Measurements from ENCODE around the gene STMN3. TPM values are rescaled to one million over a fixed set of nuclear protein-coding genes. Genes with fewer than 3 reads are reported as not detected.
"Not testable (repeated sequence)": the region's sequence is repeated elsewhere in the genome, so short reads cannot be mapped to it uniquely, and the experiment has no call there.

The STMN3 gene
- polyA plus RNA-seq, 1 donor: 22.7 TPM

DNA sequence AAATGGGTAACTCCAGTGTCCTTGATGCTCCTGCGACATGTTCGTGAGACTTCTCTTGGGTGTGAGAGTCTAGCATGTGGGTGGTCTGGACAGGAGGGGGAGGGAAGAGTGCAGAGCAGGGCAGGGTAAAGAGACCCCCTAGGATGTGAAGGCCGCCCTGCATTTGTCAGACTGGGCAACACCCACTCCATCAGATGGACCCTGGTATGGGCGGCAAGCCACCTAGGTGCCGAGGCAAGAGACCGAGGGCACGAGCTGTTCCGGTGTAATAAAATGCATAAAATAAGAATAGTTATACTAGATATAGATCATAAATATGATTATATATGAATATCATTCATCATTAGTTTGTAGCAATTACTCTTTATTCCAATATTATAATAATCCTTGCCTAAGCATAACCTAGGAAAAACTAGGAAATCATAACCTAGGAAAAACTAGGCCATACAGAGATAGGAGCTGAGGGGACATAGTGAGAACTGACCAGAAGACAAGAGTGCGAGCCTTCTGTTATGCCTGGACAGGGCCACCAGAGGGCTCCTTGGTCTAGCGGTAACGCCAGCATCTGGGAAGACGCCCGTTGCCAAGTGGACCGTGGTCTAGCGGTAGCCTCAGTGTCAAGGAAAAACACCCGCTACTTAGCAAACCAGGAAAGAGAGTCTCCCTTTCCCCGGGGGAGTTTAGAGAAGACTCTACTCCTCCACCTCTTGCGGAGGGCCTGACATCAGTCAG lies 39.2 kb downstream of the STMN3 start:
- DNase-seq: not testable (repeated sequence)

DNA sequence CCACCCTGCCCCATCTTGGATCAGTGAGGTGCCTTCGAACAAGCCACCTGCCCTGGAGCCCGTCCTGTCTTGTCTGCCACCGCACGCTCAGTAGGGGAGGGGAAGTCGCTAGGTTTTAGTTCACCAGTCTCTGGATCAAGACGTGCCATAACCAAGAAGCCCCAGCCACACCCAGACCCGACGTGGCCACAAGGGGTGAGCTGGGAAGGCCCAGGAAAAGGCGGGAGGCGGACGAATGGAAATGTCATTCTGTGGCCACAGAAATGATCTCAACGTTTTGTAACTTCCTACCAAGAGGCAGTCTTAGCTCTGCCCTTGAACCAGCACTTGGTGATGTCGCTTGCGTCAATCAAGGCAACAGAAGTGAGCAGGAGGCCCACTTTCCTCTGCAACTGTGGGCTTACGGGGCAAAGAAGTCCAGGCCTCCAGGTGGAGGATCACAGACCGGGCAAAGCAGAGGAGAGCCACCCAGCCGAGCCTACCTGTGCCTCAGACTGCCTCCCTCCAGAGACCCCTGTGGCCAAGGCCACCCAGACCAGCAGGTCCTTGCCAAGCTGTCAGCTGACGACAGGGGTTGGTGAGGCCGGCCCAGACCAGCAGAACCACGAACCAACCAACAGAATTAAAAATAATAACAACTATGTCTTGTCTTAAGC lies 40.8 kb downstream of the STMN3 start:
- DNase-seq: no peak

DNA sequence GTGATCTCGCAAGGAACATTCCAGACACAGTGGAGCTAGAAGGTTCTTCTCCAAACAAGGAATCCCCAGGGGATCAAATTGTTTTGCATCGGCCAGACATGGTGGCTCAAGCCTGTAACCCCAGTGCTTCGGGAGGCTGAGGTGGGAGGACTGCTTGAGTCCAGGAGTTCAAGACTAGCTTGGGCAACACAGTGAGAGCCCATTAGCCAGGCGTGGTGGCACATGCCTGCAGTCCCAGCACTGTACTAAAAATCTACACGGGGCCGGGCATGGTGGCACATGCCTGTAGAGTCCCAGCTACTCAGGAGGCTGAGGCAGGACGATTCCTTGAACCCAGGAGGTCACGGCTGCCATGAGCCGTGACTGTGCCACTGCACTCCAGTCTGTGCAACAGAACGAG lies 41.6 kb downstream of the STMN3 start:
- DNase-seq: no peak

DNA sequence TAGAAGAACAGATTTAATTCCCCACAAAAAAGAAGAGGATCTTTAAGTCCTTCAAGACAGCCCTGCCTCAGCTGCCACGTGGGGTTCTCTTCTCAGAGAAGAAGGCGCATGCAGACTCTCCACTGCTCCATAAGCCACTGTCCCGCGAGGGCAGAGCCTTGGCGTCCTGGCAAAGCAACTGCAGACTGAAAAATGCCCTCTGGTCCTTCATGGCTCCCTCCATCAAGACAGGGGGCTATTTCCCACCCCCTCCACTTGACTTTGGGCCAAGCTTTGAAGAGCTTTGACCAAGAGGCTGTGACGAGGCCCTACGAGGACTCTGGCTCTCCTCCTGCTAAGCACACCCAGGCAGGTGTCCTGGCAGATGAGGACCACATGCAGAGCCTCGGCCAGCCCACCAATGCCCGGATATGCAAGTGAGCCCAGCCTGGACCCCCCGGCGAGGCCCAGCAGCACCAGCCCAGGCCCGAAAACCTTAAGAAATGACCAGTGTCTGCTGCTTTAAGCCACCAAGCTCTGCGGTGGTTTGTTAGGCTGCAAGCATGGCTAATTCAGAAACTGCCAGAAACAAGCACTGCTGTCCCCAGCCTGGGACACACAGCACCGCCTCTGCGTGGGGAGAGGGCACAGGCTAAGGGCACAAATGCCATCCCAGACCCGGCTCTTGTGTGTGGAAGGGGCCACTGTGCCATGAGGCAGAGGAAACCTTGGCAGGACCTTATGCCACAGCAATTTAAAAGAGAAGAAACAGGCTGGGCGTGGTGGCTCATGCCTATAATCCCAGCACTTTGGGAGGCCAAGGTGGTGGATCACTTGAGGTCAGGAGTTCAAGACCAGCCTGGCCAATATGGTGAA lies 42.4 kb downstream of the STMN3 start:
- no peak for DNase-seq

DNA sequence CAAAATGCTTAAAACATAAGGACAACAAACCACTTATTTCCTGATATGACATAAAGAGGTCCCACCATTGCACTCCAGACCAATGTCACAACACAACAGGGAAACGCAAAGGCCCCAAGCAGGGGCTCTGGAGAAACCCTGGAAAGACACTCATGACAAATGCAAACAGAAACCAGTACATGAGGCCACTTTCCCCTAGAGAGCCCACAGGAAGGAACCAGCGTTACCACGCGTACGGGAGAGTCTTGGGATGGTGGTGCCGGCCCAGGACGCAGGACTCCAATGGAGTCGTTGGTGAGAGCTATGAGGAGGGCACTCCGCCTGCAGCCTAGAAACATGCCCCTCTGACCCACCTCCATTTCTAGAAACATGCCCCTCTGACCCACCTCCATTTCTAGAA lies 46.5 kb downstream of the STMN3 start:
- no peak for DNase-seq

DNA sequence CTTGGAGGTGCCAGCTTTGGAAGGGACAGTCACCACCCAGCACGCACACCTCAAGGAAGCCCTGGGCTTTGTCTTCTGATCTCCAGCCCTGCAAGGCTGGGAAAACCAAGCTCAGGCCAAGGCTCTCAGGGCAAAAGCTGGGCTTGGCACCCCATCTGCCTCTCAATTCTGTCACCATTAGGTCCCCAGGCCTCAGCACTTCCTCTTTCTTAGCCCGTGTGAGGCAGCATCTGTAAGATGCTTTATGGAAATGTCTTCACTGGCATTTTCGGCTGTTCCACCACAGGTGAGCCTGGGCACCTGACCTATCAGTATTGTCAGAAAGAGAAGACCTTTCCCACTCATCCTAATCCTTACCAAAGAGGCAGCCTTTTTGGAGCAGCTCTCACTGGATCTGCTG lies 50.9 kb downstream of the STMN3 start:
- DNase-seq: no peak

DNA sequence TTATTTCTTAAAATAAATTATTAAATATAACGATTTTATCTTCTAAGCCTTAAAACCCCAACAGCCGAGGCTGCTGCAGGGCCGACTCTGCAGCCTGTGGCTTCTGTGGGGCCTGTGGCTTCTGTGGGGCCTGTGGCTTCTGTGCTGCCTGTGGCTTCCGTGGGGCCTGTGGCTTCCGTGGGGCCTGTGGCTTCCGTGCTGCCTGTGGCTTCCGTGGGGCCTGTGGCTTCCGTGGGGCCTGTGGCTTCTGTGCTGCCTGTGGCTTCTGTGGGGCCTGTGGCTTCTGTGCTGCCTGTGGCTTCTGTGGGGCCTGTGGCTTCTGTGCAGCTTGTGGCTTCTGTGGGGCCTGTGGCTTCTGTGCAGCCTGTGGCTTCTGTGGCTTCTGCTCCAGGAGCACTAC lies 51.5 kb downstream of the STMN3 start:
- DNase-seq: not testable (repeated sequence)

DNA sequence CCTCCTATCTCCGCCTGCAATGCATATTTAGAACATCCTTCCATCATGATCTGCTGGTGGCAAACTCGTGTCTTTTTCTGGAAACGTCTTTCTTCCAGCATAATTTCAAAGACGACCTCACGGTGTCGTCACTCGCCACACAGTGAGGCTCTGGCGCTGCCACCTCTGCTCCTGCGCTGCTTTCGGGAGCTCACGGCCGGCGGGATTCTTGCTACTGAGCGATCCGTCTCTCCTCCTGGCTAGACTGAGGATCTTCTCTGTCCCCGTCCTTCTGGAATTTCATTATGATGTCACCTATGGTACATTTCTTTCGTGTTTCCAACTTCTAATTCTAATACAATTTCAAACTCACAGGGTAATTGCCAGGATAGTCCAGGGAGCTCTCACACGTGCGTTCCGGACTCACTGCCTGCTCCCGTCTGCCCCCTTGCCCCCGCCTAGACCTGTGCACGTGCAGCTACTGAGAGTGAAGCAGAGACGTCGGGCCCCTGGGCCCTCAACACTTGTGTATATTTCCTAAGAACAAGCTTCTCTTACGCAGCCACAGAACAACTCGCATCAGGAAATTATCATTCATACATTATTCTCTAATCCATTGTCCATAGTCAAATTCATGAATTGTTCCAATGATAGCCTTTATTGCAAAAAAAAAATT lies 53.7 kb downstream of the STMN3 start:
- DNase-seq: no peak

DNA sequence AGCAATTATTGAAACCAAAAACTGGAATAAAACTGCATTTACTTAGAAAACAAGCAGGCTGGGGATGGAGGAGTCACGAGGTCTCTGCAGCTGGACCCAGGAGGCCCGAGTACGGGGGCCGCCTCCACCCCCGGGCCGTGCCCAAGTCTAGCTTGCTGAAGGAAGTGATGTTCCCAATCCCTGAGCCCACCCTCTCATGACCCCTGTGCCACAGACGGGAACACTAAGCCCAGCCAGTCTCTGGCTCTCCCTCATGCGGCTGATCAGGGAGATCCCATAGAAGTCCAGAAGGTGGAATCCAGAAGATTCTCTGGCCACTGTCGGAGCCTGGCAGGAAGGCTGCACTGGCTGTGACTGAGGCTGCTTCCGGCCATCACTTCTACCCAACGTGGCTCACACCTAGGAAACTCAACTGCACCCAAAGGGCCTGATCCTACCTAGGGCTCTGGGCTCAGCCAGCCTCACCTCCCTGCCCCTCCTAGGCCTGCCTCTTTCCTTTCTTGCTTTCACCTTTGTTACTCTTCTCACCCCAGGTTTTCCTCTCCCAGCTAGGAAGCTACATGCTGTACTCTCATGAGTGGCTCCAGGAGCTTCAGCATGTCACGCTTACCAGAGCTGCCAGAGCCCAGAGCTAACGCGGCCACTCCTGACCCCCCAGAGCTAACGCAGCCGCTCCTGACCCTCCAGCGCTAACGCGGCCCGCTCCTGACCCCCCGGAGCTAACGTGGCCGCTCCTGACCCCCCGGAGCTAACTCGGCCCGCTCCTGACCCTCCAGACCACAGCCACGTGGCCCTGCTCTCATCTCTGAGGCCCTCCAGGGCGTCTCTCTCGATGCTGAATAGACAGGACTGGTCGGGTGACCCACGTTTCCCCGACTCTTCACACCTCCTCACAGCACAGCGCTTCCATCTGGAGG lies 54.5 kb downstream of the STMN3 start:
- no peak for DNase-seq

DNA sequence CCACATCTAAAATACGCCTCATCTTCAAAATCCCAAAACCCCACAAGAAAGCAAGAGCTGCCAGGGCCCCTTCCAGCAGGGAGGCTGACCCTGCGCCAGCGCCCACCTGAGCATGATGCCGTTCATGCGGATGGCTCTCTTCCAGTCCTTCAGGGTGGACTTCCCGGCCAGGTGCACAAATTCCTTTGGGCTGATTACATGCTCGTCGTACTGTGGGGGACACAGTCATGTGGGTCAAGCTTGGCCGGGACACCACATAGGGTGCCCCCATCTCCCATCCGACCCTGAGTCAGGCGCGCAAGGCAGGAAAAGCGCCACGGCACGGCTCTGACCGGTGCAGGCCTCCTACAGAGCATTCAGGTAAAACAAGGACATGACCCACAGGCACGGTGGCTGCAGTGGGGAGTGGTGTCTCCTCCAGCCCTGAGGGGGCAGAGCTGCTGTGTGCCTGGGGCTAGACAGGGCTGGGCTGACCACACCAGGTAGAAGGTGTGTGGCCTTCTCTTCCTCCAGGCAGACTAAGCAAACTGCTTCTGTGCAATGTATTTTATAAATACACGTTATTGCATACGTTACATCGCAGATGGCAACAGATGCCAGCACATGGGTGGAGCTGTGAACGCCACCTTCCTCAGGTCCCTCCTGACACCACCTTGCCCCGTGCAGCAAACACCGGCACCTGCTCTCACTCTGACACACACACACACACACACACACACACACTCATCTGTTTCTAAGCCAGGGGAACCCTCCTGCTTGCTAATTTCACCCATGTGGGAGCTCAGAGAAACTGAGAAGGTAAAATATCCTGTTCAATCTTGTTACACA lies 55.4 kb downstream of the STMN3 start:
- DNase-seq: no peak

DNA sequence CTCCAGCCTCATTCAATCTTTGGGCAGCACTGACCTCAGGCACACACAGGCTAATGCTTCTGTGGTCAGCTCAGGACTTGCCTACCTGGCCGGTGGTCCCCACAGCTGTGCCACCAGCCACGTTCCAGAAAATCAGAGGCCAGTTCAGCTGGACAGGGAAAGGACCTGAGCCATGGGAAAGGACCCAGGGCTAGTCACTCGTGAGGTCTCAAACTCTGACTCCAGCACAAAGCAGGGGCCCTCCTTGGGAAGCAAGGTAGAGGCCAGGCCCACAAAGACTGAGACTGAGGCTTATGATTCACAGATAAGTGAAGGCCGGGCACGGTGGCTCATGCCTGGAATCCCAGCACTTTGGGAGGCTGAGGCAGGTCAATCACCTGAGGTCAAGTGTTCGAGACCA lies 56.8 kb downstream of the STMN3 start:
- DNase-seq: no peak

DNA sequence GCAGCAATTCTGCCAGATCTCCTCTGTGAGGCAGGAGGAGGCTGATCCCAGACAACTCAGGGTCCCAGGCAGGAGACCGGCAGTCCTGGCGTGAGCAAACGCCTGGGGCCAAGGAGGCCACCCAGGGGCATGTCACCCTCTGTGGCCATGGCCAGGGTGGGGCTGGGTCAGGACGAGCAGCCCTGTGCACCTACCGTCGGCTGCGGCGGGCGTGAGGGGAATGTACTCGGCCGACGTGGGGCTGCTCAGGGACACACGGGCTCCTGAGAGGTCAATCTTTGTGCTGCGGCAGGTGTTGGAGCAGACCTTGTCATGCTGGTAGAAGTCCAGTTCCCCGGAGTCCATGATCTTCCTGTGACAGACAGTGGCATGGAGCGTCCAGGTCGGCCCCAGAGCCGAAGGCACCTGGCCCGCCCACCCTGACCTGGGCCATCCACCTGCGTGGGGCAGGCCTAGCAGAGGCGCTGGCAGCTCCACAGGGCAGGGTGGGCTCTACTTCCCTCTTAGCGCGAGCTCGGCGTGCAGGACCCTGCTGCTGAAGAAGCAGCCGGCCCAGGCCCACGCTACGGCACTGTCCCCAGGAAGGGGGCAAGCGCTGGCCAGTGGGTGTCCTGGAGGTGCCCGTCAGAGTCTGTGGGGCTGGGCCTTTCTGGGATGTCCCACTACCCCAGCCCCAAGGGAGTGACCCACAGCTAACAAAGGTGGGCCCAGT lies 57.7 kb downstream of the STMN3 start:
- DNase-seq: no peak

DNA sequence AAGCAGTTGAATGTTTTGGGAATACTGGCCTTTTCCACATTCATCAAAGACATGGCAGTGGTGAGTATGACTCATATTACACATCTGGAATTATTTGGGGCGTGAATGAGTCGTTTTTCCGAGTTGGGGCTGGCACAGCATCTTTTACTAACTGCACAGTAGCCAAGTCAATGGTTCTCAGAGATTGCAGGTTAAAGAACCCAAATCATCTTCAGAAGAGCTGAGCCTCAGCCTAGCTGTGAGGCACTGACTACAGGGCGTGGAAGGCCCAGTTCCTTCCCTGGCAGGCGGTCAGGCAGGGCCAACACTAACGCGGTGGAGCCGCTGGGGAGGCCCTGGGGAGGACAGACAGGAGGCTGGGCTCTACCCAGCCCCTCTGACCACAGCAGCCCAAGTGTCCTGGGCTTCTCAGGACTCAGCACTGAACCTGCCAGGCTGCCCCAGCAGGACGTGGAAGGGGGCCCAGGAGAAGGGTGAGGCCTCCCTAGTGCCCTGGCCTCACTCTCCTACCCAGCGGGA lies 59.1 kb downstream of the STMN3 start:
- DNase-seq: no peak

DNA sequence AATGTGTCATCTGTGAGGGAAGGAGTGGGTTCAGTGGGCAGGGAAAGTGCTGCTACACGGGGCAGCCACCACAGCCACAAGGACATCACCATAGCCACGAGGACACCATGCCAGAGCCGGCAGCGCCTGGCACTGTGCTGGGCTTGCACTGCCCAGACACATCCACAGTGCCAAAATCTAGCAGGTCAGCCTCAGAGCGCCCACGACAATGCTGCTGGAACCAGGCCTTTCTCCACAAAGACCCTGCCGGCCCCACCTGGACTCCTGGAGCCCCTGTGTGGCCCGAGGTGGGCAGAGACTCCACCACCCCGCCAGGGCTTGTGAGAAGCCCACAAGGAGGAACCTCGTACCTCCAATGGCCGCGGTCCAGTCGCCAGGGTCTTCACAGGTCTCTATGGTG lies 60.6 kb downstream of the STMN3 start:
- no peak for DNase-seq

DNA sequence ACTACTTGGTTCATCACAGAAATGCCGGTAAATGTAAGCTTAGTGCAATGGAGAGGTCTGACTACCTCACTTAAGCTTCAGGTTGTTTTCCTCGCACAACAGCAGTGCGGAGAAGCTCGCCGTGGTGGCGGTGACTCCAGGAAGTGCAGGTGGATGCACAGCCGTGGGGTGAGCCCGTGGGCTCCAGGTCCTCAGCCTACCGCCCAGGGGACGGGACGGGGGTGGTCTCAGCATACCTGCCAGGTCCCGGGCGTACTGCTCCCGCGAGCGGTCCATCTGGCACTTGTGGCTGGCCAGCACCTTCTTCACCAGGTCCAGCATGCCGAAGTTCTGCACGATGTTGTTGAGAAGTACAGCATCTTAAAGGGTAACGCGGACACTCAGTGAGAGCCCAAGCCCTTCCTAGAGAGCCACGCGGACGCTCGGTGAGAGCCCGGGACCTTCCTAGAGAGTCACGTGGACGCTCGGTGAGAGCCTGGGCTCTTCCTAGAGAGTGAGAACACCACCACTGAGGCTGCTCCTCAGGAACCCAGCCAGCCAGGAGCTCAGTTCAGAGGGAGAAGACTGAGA lies 61.4 kb downstream of the STMN3 start:
- no peak for DNase-seq

DNA sequence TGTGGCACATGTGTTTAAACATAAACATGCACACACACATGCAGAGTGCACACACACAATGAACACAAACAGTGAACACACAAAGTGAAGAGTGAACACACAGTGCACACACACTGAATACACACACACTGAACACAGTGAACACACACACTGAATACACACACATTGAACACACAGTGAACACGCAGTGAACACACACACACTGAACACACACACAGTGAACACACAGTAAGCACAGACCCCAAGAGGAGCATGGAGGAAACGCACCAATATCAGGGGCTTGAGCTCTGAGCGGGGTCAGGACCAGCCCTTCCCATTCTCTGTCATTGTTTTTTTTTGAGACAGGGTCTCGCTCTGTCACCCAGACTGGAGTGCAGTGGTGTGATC lies 62.1 kb downstream of the STMN3 start:
- DNase-seq: no peak

DNA sequence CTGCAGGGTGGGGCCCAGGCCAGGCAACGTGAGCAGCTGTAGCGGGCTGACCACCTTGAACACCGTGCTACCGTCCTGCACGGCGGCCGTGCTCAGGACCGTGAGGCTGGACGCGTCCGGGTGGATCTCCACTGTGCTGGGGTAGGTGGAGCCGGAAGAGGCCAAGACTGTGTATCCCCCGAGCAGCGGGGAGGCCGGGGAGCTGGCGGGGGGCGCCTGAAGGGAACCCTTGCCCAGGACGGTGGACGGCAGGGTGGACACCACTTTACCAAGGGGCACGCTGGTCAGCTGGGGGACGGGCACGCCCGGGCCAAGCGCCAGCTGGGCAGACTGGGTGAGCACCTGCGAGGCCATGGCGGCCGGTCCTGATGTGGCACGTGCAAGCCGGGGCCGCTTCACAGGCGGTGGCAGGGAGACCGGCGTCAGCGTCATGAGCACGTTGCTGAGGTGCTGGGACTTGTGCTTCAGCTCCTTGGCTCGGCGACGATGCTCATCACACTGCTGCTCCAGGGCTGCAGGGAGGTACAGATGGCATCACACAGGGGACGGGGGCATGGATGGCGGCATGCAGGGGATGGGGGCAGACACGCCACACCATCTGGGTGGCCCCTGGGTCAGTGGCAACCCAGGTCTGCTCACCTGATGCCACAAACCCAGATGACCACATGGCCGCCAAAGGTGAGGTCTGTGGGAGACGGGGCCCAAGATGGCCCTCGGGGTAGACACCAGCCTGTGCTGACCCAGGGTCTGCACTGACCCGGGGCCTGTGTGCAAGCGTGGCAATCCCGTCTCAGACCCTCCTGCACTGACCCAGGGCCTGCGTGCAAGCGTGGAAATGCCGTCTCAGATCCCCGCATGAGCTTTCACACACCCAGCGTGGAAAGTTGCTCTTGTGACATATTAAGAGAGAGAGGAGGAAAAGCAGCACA lies 62.7 kb downstream of the STMN3 start:
- DNase-seq: no peak

All from left kidney (tissue), 2 donors.